GM23338 (cell line): ENCODE results near the gene EPHB3.

Source experiments
- CREB1 ChIP-seq: fragments of 250-450 bp; sonication (Bioruptor Pico); IDR thresholded peaks from 2 replicates; pipeline ENCODE4 v1.5.0; 2020; ENCODE audit warnings: low read depth, mild to moderate bottlenecking, moderate library complexity
- CTCF ChIP-seq, 2 experiments: fragments of 200-600 bp in 1 of 2; sonication (generic) in 1 of 2; conservative IDR thresholded peaks; 2 replicates each; pipeline versions ENCODE4 v1.5.1 to v1.6.1; 2016 to 2017; ENCODE audit warnings: antibody characterized with exemption in 2 of 2, low read depth in 2 of 2, mild to moderate bottlenecking in 2 of 2, moderate library complexity in 1 of 2
- ETS1 ChIP-seq: IDR thresholded peaks from 2 replicates; pipeline ENCODE4 v1.6.1; 2016; ENCODE audit warnings: antibody characterized with exemption
- EZH2 ChIP-seq: fragments of 200-600 bp; sonication (generic); IDR thresholded peaks from one replicate; pipeline ENCODE4 v1.8.0; 2017; ENCODE audit warnings: antibody characterized with exemption, mild to moderate bottlenecking, low read depth; ENCODE audit not compliant: unreplicated experiment
- EZH2phosphoT487 ChIP-seq: fragments of 200-600 bp; sonication (generic); IDR thresholded peaks from one replicate; pipeline ENCODE4 v1.8.1; 2018; ENCODE audit warnings: antibody characterized with exemption; ENCODE audit not compliant: unreplicated experiment
- JUNB ChIP-seq: IDR thresholded peaks from one replicate; pipeline ENCODE4 v1.6.1; 2016; ENCODE audit warnings: antibody characterized with exemption; ENCODE audit not compliant: unreplicated experiment
- POLR2AphosphoS5 ChIP-seq: IDR thresholded peaks from 2 replicates; pipeline ENCODE4 v1.6.1; 2016; ENCODE audit warnings: antibody characterized with exemption, low read depth
- REST ChIP-seq: IDR thresholded peaks from one replicate; pipeline ENCODE4 v1.6.1; 2018; ENCODE audit warnings: antibody characterized with exemption; ENCODE audit not compliant: unreplicated experiment
- STAT1 ChIP-seq: IDR thresholded peaks from one replicate; pipeline ENCODE4 v1.6.1; 2016; ENCODE audit warnings: antibody characterized with exemption; ENCODE audit not compliant: unreplicated experiment
- ZNF114 ChIP-seq: fragments of 250-450 bp; sonication (Bioruptor Pico); IDR thresholded peaks from 2 replicates; pipeline ENCODE4 v1.5.0; 2020; ENCODE audit warnings: mild to moderate bottlenecking, moderate library complexity
- ZNF331 ChIP-seq: fragments of 250-450 bp; sonication (Bioruptor Pico); IDR thresholded peaks from 2 replicates; pipeline ENCODE4 v1.5.0; 2020; ENCODE audit warnings: low read depth, mild to moderate bottlenecking, moderate library complexity
- ZNF462 ChIP-seq: fragments of 250-450 bp; sonication (Bioruptor Pico); IDR thresholded peaks from 2 replicates; pipeline ENCODE4 v1.5.0; 2020; ENCODE audit warnings: mild to moderate bottlenecking, moderate library complexity

- TF ChIP-seq REST: no peak
- no peak for TF ChIP-seq EZH2
- no peak for TF ChIP-seq POLR2AphosphoS5
- no peak for TF ChIP-seq CTCF (conservative IDR thresholded peaks at IDR 0.05; ENCODE audit: low read depth in 2 of 2)
- no peak for TF ChIP-seq EZH2phosphoT487
- TF ChIP-seq STAT1: no peak
- no peak for TF ChIP-seq CREB1 (CRISPR knock-in tag)
- TF ChIP-seq ZNF462: no peak
- TF ChIP-seq ETS1: no peak
- no peak for TF ChIP-seq JUNB
- TF ChIP-seq ZNF114 (CRISPR knock-in tag): no peak
- TF ChIP-seq ZNF331: no peak
These were observed 24.0 kb downstream of the EPHB3 start for GRCh38 chr3:184585545-184585944.
